Subcutaneous abdominal adipose tissue (tissue), 5 donors: Measurements from ENCODE around the gene GRIN3B.

Experiments
- H3K27ac ChIP-seq: one replicate; pipeline ENCODE4 v1.7.0; 2013; ENCODE audit warnings: low read depth, mild to moderate bottlenecking, inconsistent platforms, low read length, moderate library complexity
- H3K27me3 ChIP-seq, 5 donors: one replicate each; pipeline ENCODE4 v1.7.0; 2013; ENCODE audit warnings: low read length in 5 of 5, inconsistent platforms in 1 of 5; ENCODE audit not compliant: control insufficient read depth in 5 of 5, insufficient read depth in 4 of 5
- H3K36me3 ChIP-seq, 5 donors: one replicate each; pipeline ENCODE4 v1.7.0; 2013; ENCODE audit warnings: low read length in 5 of 5; ENCODE audit not compliant: control insufficient read depth in 5 of 5, insufficient read depth in 5 of 5
- H3K4me1 ChIP-seq, 5 donors: one replicate each; pipeline ENCODE4 v1.7.0; 2013; ENCODE audit warnings: low read length in 5 of 5, mild to moderate bottlenecking in 3 of 5, moderate library complexity in 1 of 5; ENCODE audit not compliant: control insufficient read depth in 5 of 5, insufficient read depth in 5 of 5
- H3K4me3 ChIP-seq, 5 donors: one replicate each; pipeline ENCODE4 v1.7.0; 2013; ENCODE audit warnings: low read length in 5 of 5, low read depth in 1 of 5
- H3K9ac ChIP-seq, 5 donors: one replicate each; pipeline ENCODE4 v1.7.0; 2013; ENCODE audit warnings: low read length in 5 of 5, mild to moderate bottlenecking in 4 of 5, moderate library complexity in 3 of 5
- H3K9me3 ChIP-seq, 5 donors: one replicate each; pipeline ENCODE4 v1.7.0; 2013; ENCODE audit warnings: low read length in 5 of 5; ENCODE audit not compliant: control insufficient read depth in 5 of 5
- donor health status: healthy.
- donor health status: healthy.
- donor health status: healthy.
- donor health status: healthy.
- donor health status: healthy.

The GRIN3B gene

DNA sequence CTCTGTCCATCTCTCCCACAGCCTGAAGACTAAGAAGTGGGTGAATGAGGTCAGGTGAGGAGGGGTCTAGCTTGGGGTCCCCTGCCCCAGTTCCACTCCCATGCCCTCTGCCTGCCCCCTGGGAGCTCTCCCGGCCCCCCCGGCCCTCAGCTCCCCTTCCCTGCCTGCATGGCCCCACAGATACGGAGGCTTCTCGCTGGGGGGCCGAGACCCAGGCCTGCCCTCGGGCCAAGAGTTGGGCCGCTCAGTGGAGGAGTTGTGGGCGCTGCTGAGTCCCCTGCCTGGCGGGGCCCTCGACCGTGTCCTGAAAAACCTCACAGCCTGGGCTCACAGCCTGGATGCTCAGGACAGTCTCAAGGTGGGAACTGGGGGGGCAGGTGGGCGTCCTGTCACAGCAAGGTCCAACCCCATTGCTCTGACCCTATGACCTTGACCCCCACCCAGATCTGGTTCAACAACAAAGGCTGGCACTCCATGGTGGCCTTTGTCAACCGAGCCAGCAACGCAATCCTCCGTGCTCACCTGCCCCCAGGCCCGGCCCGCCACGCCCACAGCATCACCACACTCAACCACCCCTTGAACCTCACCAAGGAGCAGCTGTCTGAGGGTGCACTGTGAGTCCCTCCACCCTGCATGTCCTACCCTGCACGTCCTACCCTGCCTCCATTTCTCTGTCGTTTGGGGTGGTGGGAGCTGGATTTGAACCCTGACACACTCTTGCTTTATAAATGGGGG is 55.8 kb downstream of the GRIN3B start:
- Histone ChIP-seq H3K27me3 (no peaks in the 10 kb centered on the region), H3K4me3 (peak overlapping the region in 2 of 5 donors; percentile 6 to 13), H3K36me3 (peaks cover 0 to 49% (median 30%) of the 10 kb centered on the region in 5 donors), H3K27ac (no peak overlapping the region), H3K9ac (no peak overlapping the region), H3K4me1 (no peaks in the 10 kb centered on the region), H3K9me3 (peaks cover 11 to 47% (median 39%) of the 10 kb centered on the region in 5 donors)

DNA sequence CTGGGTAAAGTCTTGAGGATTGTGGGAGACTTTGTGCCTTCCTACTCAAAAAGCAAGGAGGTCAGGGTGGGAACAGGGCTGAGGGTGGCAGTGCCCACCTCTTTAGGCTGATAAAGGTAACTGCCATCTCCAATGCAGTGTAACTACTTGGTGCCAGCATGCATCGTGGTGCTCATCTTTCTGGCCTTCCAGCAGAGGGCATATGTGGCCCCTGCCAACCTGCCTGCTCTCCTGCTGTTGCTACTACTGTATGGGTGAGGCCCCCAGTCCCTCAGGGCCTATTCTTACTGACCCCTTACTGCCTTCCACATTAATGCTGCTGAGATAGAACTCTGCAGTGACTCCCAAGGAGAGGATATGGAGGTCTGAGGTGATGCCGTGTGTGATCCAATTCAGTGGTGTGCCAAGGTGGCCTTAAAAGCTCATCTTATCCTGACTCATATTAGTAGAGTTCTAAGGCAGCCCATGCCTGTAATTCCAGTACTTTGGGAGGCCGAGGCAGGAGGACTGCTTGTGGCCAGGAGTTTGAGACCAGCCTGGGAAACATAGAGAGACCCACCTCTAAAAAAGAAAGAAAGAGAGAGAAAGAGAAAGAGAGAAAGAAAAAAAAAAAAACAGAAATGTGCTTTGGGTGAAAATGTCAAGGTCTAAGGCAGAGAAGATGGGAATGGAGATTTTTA is 57.1 kb downstream of the GRIN3B start:
- H3K27ac ChIP-seq, result no peak overlapping the region
- H3K4me3 ChIP-seq, result peak overlapping the region in 3 of 5 donors; percentile 13 to 49 (median 27)
- no peaks in the 10 kb centered on the region for H3K4me1 ChIP-seq
- no peaks in the 10 kb centered on the region for H3K27me3 ChIP-seq
- no peak overlapping the region for H3K9ac ChIP-seq
- H3K36me3 ChIP-seq, result peaks cover 0 to 49% (median 30%) of the 10 kb centered on the region in 5 donors
- peaks cover 11 to 47% (median 39%) of the 10 kb centered on the region in 5 donors for H3K9me3 ChIP-seq

DNA sequence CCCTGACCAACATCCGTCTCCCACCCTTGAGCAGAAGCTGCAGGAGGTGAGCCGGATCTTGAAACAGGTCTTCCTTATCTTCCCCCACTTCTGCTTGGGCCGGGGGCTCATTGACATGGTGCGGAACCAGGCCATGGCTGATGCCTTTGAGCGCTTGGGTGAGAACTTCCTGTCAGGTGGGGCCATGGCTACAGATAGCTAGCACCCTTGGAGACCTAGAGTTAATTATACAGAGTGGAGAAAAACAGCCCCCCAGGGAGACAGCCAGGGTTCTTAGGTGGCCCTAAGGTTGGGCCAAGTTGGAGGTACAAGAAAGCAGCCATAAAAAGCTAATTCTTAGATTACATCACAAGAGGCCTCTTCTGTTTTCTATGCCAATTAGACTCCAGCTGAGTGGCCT is 57.9 kb downstream of the GRIN3B start:
- Histone ChIP-seq H3K27me3 (no peaks in the 10 kb centered on the region), H3K4me3 (peak overlapping the region in 2 of 5 donors; percentile 22 to 51), H3K27ac (no peak overlapping the region), H3K9ac (no peak overlapping the region), H3K4me1 (no peaks in the 10 kb centered on the region), H3K9me3 (peaks cover 11 to 47% (median 39%) of the 10 kb centered on the region in 5 donors), H3K36me3 (peaks cover 0 to 49% (median 30%) of the 10 kb centered on the region in 5 donors)
